H9 (cell line): Measurements from ENCODE around the gene UMAD1. TPM values are rescaled to one million over a fixed set of nuclear protein-coding genes. Genes with fewer than 3 reads are reported as not detected.

ENCODE experiments used
- DNase-seq: peaks from one replicate; pipeline ENCODE4 v3.0.0-alpha.2; 2017
- H2AFZ ChIP-seq: one replicate; pipeline ENCODE4 v1.6.1; 2013; ENCODE audit warnings: mild to moderate bottlenecking, low read length, control low read depth, moderate library complexity
- H2AK5ac ChIP-seq: 2 replicates; pipeline ENCODE4 v1.6.1; 2013; ENCODE audit warnings: low read length, control low read depth, mixed read lengths; ENCODE audit not compliant: insufficient read length
- H2BK120ac ChIP-seq: one replicate; pipeline ENCODE4 v1.6.1; 2013; ENCODE audit warnings: low read depth, mild to moderate bottlenecking, low read length, control low read depth, inconsistent platforms; ENCODE audit not compliant: poor library complexity, severe bottlenecking
- H2BK12ac ChIP-seq: 2 replicates; pipeline ENCODE4 v1.6.1; 2013; ENCODE audit warnings: low read length, control low read depth, mixed read lengths, low read depth; ENCODE audit not compliant: insufficient read length
- H2BK15ac ChIP-seq: 2 replicates; pipeline ENCODE4 v1.6.1; 2013; ENCODE audit warnings: low read depth, low read length, control low read depth
- H2BK20ac ChIP-seq: one replicate; pipeline ENCODE4 v1.6.1; 2013; ENCODE audit warnings: low read depth, mild to moderate bottlenecking, low read length, control low read depth, inconsistent platforms; ENCODE audit not compliant: poor library complexity, severe bottlenecking
- H2BK5ac ChIP-seq: 2 replicates; pipeline ENCODE4 v1.6.1; 2013; ENCODE audit warnings: low read length, control low read depth, mixed read lengths; ENCODE audit not compliant: insufficient read length
- H3K14ac ChIP-seq: 2 replicates; pipeline ENCODE4 v1.6.1; 2013; ENCODE audit warnings: low read length, control low read depth; ENCODE audit not compliant: insufficient read depth
- H3K18ac ChIP-seq: 2 replicates; pipeline ENCODE4 v1.6.1; 2013; ENCODE audit warnings: low read depth, mild to moderate bottlenecking, mixed read lengths, low read length, control low read depth; ENCODE audit not compliant: insufficient read length
- H3K23ac ChIP-seq: 2 replicates; pipeline ENCODE4 v1.6.1; 2013; ENCODE audit warnings: low read length, control low read depth, mixed read lengths, low read depth; ENCODE audit not compliant: insufficient read length
- H3K23me2 ChIP-seq: 2 replicates; pipeline ENCODE4 v1.6.1; 2013; ENCODE audit warnings: low read depth, mild to moderate bottlenecking, mixed read lengths, low read length, control low read depth; ENCODE audit not compliant: insufficient read length, poor library complexity, severe bottlenecking
- H3K27ac ChIP-seq: 2 replicates; pipeline ENCODE4 v1.5.1; 2013; ENCODE audit warnings: low read length, control low read depth, mixed read lengths, low read depth; ENCODE audit not compliant: insufficient read length
- H3K27me3 ChIP-seq: 2 replicates; pipeline ENCODE4 v1.6.1; 2013; ENCODE audit warnings: low read length, control low read depth, inconsistent platforms; ENCODE audit not compliant: insufficient read depth
- H3K4ac ChIP-seq: 2 replicates; pipeline ENCODE4 v1.6.1; 2013; ENCODE audit warnings: low read depth, mild to moderate bottlenecking, control low read depth, inconsistent platforms, low read length, moderate library complexity
- H3K4me1 ChIP-seq: 2 replicates; pipeline ENCODE4 v1.6.1; 2013; ENCODE audit warnings: low read length, control low read depth, inconsistent platforms; ENCODE audit not compliant: insufficient read depth
- H3K4me2 ChIP-seq: 2 replicates; pipeline ENCODE4 v1.6.1; 2013; ENCODE audit warnings: low read length, control low read depth, mixed read lengths; ENCODE audit not compliant: insufficient read length, insufficient read depth
- H3K56ac ChIP-seq: 2 replicates; pipeline ENCODE4 v1.6.1; 2013; ENCODE audit warnings: low read depth, mild to moderate bottlenecking, mixed read lengths, low read length, control low read depth; ENCODE audit not compliant: insufficient read length
- H3K79me1 ChIP-seq: 2 replicates; pipeline ENCODE4 v1.6.1; 2013; ENCODE audit warnings: low read depth, mild to moderate bottlenecking, moderate library complexity, low read length, control low read depth, inconsistent platforms; ENCODE audit not compliant: insufficient read depth, poor library complexity, severe bottlenecking
- H3K79me2 ChIP-seq: 2 replicates; pipeline ENCODE4 v1.6.1; 2013; ENCODE audit warnings: low read length, control low read depth, inconsistent platforms; ENCODE audit not compliant: insufficient read depth
- H3K9ac ChIP-seq: 2 replicates; pipeline ENCODE4 v1.6.1; 2013; ENCODE audit warnings: low read length, control low read depth, mixed read lengths; ENCODE audit not compliant: insufficient read length; ENCODE audit errors: extremely low read depth
- H3K9me3 ChIP-seq: one replicate; pipeline ENCODE4 v1.6.1; 2013; ENCODE audit warnings: low read depth, low read length, inconsistent platforms; ENCODE audit not compliant: control insufficient read depth
- H3T11ph ChIP-seq: one replicate; pipeline ENCODE4 v1.6.1; 2013; ENCODE audit warnings: mild to moderate bottlenecking, low read length, control low read depth, inconsistent platforms
- H4K20me1 ChIP-seq: one replicate; pipeline ENCODE4 v1.6.1; 2013; ENCODE audit not compliant: control insufficient read depth, insufficient read length, insufficient read depth
- H4K5ac ChIP-seq: 2 replicates; pipeline ENCODE4 v1.6.1; 2013; ENCODE audit warnings: low read depth, mild to moderate bottlenecking, mixed read lengths, low read length, control low read depth; ENCODE audit not compliant: insufficient read length
- H4K8ac ChIP-seq: replicated peaks from 2 replicates; pipeline ENCODE4 v1.6.1; 2013; ENCODE audit warnings: low read length, control low read depth, mixed read lengths, low read depth; ENCODE audit not compliant: insufficient read length
- H4K91ac ChIP-seq: 2 replicates; pipeline ENCODE4 v1.6.1; 2013; ENCODE audit warnings: low read depth, mild to moderate bottlenecking, moderate library complexity, mixed read lengths, low read length, control low read depth; ENCODE audit not compliant: insufficient read length
- H3K27ac Mint-ChIP-seq, 3 experiments: 2 replicates in 2 of 3; 3 replicates in 1 of 3; pipeline ENCODE4 v1.8.0; 2020 to 2021; ENCODE audit warnings: mixed read lengths in 3 of 3, mild to moderate bottlenecking in 1 of 3, moderate library complexity in 1 of 3
- H3K27me3 Mint-ChIP-seq: 2 replicates; pipeline ENCODE4 v1.8.0; 2021; ENCODE audit warnings: low read depth, mild to moderate bottlenecking, moderate library complexity, mixed read lengths
- H3K36me3 Mint-ChIP-seq, 3 experiments: 2 replicates in 2 of 3; 3 replicates in 1 of 3; pipeline ENCODE4 v1.8.0; 2020 to 2021; ENCODE audit warnings: low read depth in 3 of 3, mixed read lengths in 3 of 3; ENCODE audit not compliant: insufficient read depth in 1 of 3
- H3K4me1 Mint-ChIP-seq, 2 experiments: 2 replicates each; pipeline ENCODE4 v1.8.0; 2020; ENCODE audit warnings: mixed read lengths in 2 of 2
- H3K4me3 Mint-ChIP-seq, 2 experiments: 2 replicates in 1 of 2; 3 replicates in 1 of 2; pipeline ENCODE4 v1.8.0; 2020 to 2021; ENCODE audit warnings: mild to moderate bottlenecking in 2 of 2, mixed read lengths in 2 of 2, moderate library complexity in 1 of 2
- H3K9me3 Mint-ChIP-seq, 2 experiments: 2 replicates in 1 of 2; 3 replicates in 1 of 2; pipeline ENCODE4 v1.8.0; 2020; ENCODE audit warnings: mild to moderate bottlenecking in 2 of 2, mixed read lengths in 2 of 2, moderate library complexity in 1 of 2
- CTCF ChIP-seq: fragments of 200-600 bp; sonication (generic); conservative IDR thresholded peaks from 3 replicates; pipeline ENCODE4 v1.8.0; 2021; ENCODE audit warnings: antibody characterized with exemption, mild to moderate bottlenecking
- WGBS: extraction: QIAGEN DNeasy Blood & Tissue Kit; methylation state at CpG from one replicate; pipeline ENCODE4 v1.1.7; 2013; ENCODE audit warnings: missing lambda C conversion rate, low lambda C conversion rate, mixed read lengths; ENCODE audit not compliant: insufficient read length; ENCODE audit errors: extremely low coverage; 5-methylcytosine and 5-hydroxymethylcytosine counted together
- total RNA-seq: library from RNA; stranded (reverse); gene quantifications from 2 replicates; pipeline ENCODE4 v1.2.1, GENCODE V29; 2021

Gene UMAD1
- total RNA-seq, 1 experiment from 2014 or later: 8.9 TPM

- Histone ChIP-seq H2BK5ac (no peak overlapping the region), H3K56ac (no peak overlapping the region), H2BK12ac (no peak overlapping the region), H3K4me2 (no peak overlapping the region), H3K23ac (no peak overlapping the region), H4K8ac (no peak overlapping the region), H2BK15ac (no peak overlapping the region), H2BK20ac (no peak overlapping the region), H3K79me2 (no peaks in the 10 kb centered on the region; the same call in 1 of the 2 replicates), H4K5ac (no peak overlapping the region), H3K18ac (no peak overlapping the region), H2BK120ac (no peak overlapping the region), H3K4me1 (no peaks in the 10 kb centered on the region), H3K9ac (no peak overlapping the region), H3T11ph (no peak overlapping the region), H3K27me3 (no peaks in the 10 kb centered on the region), H2AK5ac (no peak overlapping the region), H4K91ac (no peak overlapping the region), H3K14ac (no peak overlapping the region), H3K9me3 (no peaks in the 10 kb centered on the region), H3K4ac (no peak overlapping the region), H3K23me2 (no peaks in the 10 kb centered on the region), H3K79me1 (no peaks in the 10 kb centered on the region), H4K20me1 (no peaks in the 10 kb centered on the region), H2AFZ (no peak overlapping the region), H3K27ac (no peak overlapping the region)
- no peak for TF ChIP-seq CTCF
- Mint-ChIP-seq H3K4me3 (no peak overlapping the region), H3K27me3 (no peaks in the 10 kb centered on the region), H3K27ac (no peak overlapping the region), H3K36me3 (peaks cover 0 to 1% (median 1%) of the 10 kb centered on the region in 3 experiments; a peak in 3 of 7 replicates), H3K9me3 (no peaks in the 10 kb centered on the region; a peak in 1 of 5 replicates), H3K4me1 (peaks cover 17 to 19% of the 10 kb centered on the region in 2 experiments; a peak in 3 of 4 replicates)
- no CpG with 5 or more reads among the region's 1 CpG for WGBS
- DNase-seq: no peak
Observed at GRCh38 chr7:7665031-7665430, 24.5 kb downstream of the UMAD1 start.
